Activated T-helper 9 cell treated with anti-CD3 and anti-CD28 coated beads, Interleukin-2, amount 50 U/mL, for 16 hours (primary cell): ENCODE data around the gene P2RY2.
"Not testable (repeated sequence)": the region's sequence is repeated elsewhere in the genome, so short reads cannot be mapped to it uniquely, and the experiment has no call there.

Experiments
- DNase-seq: peaks from one replicate; pipeline ENCODE4 v3.0.0-alpha.2; 2020; ENCODE audit warnings: low read depth

The P2RY2 gene

DNA sequence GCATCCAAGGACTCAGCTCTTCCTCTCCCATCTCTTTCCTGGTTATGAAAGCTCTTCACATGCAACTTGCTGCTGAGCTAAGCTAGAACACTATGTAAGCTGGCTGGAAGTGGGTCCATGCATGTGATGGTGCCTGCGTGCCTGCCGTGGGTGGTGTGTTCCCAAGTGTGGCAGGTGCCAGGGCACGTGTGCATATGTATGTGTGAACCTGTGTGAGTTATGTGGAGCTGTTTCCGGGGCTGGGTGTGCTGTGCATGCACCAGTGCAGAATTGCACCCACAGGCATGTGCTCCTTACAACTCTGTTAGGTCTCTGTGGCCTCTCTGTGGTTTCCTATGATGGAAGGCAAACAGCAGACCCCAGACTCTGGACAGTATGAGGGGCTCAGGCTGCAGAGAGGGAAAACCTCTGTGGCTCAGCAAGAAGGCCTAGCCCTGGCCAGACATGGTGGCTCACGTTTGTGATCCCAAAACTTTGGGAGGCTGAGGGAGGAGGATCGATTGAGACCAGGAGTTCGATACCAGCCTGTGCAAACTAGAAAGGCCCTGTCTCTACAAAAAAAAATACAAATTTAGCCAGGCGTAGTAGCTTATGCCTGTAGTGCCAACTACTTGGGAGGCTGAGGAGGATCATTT, 49.9 kb downstream of the P2RY2 start:
- DNase-seq = no peak

DNA sequence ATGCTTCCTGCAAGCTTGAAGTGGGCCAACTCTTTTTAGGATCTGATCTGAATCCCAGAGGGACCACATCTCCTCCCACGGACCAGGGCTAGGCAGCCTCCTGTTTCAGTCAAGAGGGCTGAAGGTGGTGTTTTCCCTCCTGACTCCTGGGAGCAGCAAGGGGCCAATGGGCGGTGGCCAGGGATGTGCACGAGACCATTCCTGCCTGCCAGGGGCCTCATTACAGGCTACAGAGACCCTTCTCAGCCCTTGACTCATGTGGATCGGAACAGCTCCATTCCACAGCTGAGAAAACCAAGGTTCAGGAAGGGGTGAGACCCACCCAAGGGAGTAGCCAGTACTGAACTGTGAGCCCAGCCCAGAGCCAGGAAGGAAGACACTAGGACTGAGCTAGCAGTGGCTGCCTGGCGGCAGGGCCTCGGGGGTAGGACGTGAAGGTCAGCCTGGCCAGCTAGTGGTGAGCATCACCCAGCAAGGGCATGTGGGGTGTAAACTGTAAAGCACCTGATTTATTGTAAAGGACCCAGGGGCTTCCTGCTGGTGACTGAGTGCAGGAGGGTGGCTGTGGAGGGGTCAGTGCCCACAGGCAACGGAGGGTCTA, 50.7 kb downstream of the P2RY2 start:
- no peak for DNase-seq

DNA sequence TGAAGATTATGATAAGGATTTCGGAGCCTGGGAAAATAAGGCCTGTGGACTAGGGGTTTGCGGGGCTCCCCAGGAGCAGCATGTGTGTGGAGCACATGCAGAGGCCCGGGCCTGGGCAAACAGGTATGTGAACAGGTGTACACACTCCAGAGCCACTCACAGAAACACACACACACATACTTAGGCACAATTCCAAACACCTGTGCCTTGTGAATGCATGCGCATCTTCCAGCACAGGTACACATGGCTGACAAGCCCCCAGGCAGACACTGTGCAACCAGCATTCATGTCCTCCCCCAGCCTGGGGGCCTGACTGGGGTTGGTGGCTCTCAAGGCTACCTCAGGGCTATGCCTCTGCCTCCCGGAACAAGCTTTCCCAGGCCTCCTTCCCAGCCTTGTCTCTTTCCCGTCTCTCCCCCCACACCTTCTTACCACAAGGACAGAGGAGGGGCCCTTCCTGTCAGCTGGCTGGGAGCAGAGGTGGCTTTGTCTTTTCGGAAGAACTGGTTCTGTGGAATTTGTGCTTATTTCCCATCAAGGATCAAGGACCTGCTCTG, 51.5 kb downstream of the P2RY2 start:
- no peak for DNase-seq

DNA sequence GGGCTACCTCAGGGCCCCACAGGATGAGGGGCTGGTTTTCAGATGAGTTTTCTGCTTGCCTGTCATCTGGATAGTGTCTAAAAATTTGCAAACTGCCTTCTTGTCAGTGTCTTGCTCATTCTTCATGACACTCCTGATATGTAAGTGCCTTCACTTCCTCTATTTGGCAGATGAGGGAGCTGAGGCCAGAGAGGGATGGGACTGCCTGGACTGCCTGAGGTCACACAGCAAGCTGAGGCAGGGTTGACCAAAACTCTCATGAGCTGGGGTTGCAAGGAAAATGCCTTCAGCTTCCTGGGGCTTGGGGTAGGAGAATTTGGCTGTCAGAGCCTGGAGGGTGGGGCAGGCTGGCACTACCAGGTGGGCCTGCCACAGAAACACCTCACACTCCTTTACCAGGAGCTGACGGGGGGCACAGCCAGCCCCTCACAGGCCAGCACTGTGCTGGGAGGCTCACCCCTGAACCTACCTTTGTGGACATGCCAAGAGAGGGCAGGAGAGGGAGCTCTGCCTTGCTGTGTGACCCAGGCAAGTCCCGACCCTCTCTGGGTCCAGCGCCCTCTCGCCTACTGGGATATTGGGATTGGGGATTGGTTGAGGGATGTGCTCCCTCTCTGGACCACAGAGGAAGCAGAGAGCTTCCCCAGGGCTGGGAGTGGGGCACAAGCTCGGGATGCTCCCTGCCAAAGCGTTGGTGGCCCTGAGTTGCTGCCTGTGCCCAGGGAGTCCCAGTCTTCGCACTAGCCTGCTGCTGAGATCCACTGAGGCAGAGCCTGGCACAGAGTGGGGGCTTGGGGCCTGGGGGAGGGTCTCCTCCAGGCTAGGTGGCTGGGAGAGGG, 52.2 kb downstream of the P2RY2 start:
- no peak for DNase-seq

DNA sequence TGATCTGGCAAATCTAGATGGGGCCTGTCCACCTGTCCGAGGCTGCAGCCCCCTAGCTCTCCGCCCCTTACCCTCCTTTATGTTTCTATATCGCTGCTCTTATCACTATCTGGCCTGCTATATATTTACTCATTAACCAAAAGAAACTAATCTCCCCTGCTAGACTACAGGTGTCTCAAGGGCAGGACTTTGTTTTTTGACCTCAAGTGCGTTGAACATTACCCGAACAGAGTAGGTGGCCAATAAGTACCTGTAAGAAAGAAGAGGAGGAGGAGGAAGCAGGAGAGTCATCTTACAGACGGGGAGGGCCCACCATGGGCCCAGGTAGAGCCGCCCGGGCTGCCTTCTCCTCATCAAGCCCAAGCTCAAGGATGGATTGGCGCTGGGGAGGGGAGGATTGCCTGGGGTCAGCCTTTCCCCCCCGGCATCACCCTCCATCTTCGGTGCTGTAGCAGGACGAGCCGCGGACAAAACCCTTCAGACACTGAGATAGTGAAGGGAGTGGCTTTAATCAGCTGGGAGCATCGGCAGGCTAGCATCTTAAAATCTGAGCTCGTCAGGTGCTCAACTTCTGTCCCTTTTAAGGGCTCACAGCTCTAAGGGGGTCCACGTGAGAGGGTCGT, 52.9 kb downstream of the P2RY2 start:
- no peak for DNase-seq

DNA sequence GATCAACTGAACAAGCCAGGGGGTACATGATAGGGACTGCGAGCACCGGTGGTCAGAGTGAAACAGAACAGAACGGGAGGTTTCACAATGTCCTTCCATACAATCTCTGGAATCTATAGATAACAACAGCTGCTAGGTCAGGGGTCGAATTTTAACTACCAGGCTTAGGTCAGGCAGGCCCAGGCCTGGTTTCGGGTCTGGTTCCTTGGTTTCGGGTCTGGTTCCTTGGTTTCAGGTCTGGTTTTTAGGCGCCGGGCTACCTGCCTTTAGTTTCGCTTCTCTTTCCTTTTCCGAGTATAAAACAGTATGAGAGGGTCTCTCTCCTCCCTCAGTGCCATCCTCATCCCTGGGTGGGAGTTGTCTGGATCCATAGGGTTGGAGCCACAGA, 53.4 kb downstream of the P2RY2 start:
- not testable (repeated sequence) for DNase-seq

DNA sequence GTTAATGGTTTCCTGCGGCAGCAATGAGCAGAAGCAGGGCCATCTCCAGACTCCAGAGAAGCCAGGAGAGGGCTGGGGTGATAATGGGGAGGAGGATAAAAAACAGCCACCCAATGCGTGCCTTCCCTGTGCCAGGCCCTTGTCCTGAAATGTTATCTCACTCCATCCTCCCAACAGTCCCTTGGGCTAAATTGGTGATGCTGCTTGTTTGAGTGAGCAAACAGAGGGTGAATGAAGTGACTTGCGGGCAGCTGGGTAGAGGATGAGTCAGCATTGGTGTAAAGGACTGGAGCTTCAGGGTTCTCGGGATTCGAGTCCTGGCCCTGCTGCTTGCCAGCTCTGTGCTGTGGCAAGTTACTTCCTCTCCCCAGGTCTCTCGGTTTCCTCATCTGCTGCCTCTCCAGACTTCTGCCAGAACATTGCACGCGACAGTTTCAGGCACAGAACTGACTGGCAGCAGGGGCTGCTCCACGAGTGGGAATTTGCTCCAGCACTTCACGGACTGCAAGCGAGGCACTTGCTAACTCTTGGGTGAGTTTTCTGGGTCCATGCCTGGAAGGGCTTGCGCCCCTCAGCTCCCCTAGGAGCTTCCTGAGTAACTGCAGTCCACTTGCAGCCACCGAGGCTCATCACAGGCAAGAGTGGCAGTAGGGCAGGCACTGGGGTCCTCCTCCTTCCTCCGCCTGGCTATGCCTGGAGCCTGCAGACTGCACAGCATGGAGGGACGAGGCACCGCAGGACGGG, 54.0 kb downstream of the P2RY2 start, which contains the start of gene P2RY6:
TSS of gene P2RY6 (plus strand) at position 403 of the 744 bp plus-strand sequence. CDS start 24,181 bp downstream, outside the sequence.
- DNase-seq = no peak

DNA sequence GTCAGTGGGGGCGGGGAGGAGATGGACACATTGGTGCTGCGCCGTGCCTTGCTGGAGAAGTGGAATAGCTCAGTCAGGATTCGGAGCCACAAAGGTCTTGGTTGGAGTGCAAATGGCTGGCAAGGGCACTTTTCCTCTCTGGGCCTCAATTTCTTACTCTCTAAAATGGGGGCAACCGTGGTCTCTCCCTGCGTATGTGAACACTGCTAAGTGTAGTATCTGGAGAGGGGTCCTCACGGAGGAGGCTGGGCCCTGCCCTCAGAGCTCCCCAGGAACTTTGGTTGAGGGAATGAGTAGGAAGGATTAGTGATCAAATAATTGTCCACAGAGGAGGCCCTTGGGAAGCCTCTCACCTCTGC, 54.6 kb downstream of the P2RY2 start:
- DNase-seq = no peak

DNA sequence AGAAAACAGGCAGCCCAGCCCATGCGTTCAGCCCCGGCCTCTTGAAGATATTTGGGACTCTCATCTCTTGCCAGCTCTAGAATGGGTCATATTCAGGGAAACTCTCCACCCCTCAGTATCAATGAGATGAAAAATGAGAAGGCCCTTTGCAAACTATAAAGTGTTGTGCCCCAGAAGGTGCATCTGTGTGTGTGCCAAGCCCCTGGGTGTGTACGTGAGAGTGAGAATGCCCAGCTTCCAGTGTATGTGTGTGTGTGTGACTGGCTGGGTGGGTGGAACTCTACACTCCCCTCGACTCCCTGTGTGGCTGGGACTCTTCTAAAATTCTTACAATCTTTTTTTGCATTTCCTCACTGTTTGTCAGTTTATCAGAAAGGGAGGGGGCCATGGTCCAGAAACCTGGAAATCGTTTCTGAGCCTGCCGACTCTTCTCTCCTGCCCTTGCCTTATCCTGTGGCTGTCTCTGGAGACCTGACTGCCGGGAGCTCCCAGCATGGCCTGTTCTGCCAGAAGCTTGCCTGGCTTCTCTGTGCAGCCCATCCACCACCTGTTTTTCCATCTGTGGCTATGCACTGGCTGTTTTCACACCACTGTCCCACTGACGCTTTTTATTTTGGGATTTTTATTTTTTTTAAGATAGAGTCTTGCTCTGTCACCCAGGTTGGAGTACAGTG, 55.3 kb downstream of the P2RY2 start:
- no peak for DNase-seq

DNA sequence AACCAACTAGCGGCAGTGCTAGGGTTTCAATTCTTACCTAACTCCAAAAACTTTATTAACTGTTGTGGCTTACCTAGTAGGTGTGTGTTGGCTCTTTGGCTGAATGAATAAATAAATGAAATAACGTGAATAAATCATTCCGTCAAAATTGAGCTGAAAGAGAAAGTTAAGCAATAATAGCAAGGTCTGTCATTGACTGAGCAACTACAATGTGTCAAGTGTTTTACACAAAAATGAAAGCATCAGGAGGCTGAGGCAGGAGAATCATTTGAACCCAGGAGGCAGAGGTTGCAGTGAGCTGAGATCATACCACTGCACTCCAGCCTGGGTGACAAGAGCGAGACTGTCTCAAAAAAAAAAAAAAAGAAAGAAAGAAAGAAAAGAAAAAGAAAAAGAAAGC, 56.1 kb downstream of the P2RY2 start:
- not testable (repeated sequence) for DNase-seq

DNA sequence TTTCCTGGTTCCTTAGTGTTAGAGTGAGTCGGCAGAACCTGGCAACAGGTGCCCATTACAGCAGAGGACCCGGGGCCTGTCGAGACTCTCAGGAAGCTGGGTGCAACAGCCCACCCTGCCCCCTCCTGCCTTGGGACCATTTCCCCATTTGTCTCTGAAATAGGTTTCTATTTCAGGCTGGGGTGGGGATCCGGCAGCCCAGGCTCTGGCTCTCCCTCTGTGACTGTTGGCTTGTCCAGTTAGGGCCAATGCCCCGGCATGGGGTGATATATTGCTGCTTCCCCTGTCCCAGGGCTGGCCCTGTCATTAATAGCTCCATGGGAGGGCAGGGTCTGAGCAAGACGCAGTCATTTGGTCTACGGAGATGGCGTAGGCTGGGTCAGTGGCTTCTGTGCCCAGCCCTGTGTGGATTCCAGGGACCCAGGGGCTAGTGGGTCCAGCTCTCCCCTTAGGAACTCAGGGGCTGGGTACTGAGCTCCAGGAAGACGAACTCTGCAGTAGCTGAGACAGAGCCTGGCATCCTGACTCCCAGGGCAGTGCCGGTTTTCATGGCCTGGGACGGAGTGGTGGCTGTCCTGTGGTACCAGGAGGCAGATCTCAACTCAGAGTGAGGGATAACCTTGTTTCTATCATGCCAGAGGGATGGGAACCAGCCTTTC, 56.8 kb downstream of the P2RY2 start:
- DNase-seq = no peak

DNA sequence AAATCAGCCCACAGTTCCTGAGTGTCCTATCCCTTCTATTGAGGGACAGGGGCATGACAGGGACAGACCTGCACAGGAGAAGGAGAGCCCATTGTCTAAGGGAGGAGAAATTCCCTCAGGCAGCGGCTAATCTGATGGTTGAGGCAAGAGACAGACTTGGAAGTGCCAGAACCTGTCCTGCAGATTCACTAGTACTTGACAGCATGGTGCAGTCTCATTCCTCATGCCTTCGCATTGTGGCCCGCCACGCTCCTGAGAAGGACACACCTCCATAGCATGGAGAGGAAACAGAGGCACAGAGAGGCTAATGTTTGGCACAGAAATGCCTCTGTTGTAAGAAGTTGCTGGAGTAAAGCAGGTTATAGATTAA, 57.3 kb downstream of the P2RY2 start:
- DNase-seq = no peak

DNA sequence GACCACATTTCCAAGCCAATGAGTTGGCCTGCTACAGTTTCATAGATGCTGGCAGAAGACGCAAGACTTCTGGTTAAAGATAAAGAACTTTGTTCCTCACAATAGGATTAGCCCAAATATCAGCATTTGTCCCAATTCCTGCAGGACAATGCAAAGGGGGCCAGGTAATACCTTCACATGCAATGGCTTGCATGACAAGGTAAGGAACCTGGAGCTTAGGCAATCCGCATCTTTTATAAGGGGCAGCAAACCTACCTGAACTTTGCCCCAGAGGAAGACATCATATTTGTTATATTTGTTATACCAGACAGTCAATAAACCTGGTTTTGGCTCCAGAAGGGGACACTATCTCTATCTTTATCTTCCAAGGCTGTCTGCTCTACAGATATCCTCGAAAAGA, 59.4 kb downstream of the P2RY2 start:
- no peak for DNase-seq

DNA sequence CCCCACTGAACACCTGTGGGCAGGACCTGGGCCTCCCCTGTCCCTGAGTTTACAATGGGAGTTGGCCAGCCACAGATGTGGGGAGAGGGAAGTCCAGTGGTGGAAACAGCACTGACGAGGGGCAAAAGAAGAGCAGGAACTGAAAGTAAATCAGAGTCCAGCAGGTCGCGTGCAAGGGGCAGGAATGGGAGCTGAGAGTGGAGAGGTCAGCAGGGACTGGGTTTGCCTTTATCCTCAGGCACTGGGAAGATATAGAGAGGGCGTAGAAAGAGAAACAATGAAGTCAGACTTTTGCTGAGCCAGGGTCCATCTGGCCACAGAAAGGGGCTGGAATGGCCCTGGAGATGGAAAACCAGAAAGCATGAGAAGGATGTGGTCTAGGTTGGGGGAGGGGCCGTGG, 62.5 kb downstream of the P2RY2 start:
- no peak for DNase-seq

DNA sequence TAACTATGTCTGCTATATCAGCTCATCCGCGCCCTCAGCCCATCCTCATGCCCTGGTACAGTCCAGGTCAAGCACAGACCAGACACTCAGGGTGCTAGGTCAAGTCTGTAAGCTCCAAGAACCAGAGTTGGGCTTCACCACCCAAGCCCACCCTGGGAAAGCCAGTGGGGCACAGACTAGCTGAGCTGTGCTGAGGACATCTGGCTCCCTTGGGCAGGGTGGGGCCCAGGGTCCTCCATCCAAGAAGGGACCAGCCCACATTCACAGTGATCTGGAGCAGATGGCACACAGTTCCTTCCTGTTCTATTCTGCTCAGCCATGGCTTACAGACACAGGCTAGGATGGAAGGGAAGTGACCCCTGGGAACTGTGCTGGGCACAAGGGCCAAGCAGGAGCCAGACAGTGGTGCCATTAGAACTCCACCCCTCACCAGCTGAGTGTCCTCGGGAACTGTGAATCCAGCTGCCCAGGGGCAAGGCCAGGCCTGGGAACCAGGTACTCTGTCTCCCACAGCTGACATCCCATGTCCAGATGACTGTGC, 63.2 kb downstream of the P2RY2 start:
- no peak for DNase-seq

DNA sequence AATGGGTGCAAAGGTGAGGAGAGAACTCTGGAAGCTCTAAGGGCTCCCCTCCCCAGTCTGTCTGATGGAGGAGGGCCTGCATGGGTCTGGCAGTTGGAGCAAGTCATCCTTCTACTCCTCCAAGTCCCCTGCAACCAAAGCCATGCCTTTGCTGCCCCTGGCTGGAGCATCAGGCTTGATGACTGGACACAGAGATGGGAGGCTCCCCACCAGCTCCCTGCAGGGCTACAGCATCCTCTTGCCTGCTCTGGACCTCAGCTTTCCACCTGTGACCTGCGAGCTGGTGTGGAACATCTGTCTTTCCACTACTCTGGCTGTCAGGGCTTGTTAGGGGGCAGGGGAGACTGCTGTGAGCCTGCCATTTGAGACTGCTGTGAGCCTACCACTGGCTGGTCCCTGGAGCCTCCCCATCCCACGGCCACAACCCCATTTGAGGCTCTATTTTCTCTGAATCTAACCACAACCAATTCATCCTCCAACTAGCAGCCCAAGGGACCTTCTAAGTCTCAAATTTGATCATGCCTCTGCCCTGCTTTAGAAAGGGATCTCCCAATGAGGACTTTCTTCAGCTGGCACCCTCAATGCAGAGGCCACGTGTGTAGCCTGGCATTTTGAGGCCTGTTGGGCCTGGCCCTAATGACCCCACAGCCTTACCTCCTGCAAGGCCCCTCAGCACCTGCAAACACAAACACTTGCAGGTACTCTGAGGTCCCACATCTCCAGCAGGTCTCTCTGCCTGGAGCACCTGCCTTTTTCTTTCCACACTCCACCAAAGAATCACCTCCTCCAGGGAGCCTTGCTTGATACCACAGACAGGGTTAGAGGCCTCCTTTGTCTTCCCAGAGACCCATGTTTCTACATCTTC, 63.9 kb downstream of the P2RY2 start:
- DNase-seq = no peak

DNA sequence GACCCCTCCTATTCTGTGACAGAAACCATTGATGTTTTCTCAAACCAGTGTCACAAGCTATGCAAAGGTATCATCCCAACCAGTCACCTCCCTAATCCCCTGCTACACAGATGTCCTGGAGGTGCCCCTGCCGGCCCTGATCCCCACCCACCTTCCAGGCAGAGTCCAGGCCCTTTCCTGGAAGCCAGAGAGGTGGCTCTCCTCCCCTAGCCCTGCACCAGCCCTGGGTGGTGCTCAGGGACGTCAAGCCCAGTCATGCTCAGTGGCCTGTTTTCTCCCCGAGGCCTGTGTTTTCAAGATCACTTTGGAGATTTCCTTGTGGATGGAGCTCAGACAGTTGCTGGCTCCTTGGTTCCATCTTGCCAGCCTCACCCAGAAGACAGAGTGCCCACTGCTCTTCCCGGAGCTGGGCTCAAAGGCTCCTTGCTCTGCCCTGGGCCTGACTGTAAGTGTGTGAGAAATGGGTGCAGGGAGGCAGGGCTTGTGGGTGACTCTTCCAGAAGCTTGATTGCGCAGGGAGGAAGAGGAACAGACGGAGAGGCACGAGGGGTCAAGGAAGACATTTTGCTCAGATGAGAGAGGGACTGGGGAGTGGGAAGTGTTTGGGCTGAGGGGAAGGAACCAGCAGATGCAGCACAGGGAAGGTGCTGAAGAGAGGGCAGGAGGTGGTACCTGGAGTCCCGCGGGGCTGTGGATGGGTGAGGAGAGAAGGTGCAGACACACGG, 65.4 kb downstream of the P2RY2 start:
- DNase-seq = no peak

DNA sequence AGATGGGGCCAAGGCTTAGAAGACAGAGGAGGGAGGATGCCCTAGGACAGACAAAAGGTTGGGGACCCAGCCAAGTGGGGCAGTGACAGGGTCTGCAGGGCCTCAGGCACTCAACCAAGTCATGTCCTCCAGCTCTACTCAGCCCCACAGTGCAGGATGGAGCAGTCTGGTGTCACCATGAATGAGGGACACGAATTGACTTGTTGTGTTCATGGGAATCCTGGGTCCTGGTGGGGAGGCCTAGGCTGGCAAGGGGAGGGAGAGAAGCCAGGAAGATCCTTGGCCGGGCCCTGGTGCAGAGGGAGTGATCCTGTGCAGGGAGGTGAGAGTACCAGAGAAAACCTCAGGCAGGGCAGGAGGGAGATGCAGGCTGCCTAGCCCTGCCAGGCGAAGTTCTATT, 66.0 kb downstream of the P2RY2 start:
- no peak for DNase-seq

DNA sequence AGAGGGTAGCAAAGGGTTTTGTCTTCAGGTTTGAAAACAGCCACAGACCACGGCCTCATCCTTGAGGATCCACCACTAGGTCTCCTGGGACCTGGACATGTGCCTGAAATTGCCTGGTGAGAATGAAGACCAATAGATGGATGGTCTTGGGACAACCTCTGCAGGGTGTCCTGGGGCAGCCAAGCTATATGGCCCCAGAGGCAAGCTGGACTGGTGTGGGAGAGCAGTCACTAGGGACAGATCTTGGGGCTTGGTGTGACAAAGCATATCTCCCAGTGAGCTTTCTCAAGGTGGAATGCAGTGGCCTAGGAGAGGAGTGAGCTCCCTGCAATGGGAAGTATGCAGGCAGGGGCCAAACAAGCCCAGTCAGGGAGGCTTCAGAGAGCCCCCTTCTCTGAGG, 67.6 kb downstream of the P2RY2 start:
- DNase-seq = no peak
